ENCODE measurements around the gene ZNF618.
A peak's percentile ranks its signal among the peaks of the same experiment; 100 is the strongest.

ZNF618 gene

DNA sequence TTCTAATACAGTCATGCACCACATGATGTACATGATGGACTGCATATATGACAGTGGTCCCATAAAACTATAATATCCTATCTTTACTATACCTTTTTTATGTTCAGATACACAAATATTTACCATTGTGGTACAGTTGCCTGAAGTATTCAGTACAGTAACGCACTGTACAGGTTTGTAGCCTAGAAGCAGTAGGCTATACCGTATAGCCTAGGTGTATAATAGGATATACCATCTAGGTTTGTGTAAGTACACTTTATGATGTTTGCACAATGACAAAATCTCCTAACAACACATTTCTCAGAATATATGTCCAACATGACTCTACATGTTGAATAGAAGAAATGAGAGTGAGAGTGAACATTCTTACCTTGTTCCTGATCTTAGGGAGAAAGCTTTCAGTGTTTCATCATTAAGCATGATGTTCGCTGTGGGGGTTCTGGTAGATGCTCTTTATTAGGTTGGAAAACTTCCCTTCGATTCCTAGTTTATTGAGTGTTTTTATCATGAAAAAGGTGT is 170.2 kb downstream of the ZNF618 start:
- DNase-seq (ENCODE audit: low read depth): no peak

DNA sequence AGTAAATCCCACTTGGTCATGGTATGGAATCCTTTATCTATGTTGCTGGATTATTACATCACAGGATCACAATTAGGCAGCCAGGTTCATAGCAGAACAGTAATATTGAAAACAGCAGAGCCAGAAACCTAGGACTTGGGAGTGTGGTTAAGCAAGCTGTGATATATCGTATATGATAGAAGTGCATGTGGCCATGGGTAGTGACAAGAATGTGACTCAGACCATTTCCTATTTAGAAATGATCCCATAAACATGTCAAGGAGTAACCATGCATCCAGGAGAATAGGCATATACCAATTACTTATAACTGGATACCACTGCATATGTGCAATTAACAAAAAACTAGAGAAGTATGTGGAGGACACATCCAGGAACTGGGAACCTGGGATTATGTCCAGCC is 170.8 kb downstream of the ZNF618 start:
- DNase-seq (ENCODE audit: low read depth): no peak

GRCh38 chr9:114047717-114048116 is 171.6 kb downstream of the ZNF618 start:
- DNase-seq (ENCODE audit: low read depth): no peak

DNA sequence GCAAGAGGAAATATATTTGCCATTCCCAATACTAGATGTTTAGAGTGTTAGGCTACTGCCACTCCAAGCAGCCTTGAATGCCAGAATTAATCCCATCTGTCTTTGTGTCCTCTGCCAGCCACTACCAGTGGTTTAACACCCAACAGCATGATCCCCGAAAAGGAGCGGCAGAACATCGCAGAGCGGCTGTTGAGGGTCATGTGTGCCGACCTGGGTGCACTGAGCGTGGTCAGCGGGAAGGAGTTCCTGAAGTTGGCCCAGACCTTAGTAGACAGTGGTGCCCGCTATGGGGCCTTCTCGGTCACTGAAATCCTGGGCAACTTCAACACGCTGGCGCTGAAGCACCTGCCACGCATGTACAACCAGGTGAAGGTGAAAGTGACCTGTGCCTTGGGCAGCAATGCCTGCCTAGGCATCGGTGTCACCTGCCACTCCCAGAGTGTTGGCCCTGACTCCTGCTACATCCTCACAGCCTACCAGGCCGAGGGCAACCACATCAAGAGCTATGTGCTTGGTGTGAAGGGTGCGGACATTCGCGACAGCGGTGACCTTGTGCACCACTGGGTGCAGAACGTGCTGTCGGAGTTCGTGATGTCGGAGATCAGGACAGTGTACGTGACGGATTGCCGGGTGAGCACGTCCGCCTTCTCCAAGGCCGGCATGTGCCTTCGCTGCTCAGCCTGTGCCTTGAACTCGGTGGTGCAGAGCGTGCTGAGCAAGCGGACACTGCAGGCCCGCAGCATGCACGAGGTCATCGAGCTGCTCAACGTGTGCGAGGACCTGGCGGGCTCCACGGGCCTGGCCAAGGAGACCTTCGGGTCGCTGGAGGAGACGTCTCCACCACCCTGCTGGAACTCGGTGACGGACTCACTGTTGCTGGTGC is 172.7 kb downstream of the ZNF618 start:
- DNase-seq (ENCODE audit: low read depth): no peak

- no peak for DNase-seq (ENCODE audit: low read depth)
Measured at GRCh38 chr9:114049441-114050225, 173.5 kb downstream of the ZNF618 start.

GRCh38 chr9:114050226-114050568 is 174.1 kb downstream of the ZNF618 start:
- no peak for DNase-seq (ENCODE audit: low read depth)

DNA sequence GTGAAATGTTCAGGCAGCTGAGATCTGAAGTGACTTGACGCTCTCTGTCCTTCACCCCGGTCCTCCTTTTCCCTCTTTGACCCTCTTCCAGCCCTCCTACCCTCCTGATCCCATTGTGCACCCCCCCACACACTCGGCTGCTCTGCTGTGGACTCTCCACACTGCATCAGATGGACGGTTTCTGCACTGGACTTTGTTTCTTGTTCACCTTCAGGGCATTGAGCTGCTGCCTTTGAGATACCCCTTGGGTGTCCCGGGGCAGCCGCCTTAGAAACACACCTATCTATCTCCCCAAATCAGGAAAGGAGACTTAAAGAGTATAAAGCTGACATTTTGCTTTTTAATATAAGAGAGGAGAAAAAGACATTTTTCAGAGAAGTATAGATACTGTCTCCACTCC is 174.5 kb downstream of the ZNF618 start:
- DNase-seq (ENCODE audit: low read depth): no peak

DNA sequence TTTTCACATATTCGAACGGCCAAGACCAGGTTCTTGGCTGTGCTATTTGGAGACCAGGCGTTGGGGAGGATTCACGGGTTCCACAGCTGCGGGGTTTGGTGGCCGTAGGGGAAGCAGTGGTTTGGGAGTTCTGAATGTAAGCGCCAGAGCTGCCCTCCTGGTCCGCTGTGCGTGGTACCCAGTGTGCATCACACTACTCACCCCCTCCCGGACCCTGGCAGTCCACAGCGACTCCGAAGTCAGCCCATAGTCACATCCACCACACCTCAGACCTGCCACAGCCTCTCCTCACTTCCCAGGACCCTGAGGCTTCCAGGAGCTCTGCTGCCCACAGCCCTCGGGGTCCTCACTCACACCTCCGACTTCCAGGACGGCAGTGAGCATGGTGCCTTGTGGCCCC is 175.2 kb downstream of the ZNF618 start:
- DNase-seq (ENCODE audit: low read depth): no peak

- DNase-seq (ENCODE audit: low read depth): no peak
Measured at GRCh38 chr9:114051706-114052105, 175.6 kb downstream of the ZNF618 start.

GRCh38 chr9:114053246-114054005 is 177.3 kb downstream of the ZNF618 start:
- DNase-seq (ENCODE audit: low read depth): no peak

GRCh38 chr9:114054191-114054690 is 178.1 kb downstream of the ZNF618 start:
- DNase-seq (ENCODE audit: low read depth): no peak

GRCh38 chr9:114055061-114055460 is 179.0 kb downstream of the ZNF618 start:
- no peak for DNase-seq (ENCODE audit: low read depth)

- DNase-seq (ENCODE audit: low read depth): no peak
Measured at GRCh38 chr9:114055894-114056293, 179.8 kb downstream of the ZNF618 start.

DNA sequence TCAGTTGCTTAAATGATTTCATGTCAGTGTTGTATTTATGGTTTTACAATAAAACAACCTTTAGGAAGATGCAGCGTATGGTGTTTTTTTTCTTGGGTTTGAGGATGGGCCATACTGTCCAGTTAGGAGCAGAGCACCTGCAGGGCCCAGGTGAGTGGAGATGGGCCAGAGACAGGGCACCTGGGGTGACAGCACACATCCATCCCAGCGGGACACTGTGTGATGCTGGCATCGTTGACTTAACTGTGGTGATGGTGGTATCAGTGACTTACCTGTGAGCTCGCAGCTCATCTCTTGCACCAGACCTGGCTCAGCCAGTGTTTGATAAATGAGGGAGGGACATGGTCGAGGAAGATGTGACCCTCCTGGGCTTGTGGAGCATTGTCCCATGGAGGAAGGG is 180.4 kb downstream of the ZNF618 start:
- no peak for DNase-seq (ENCODE audit: low read depth)

GRCh38 chr9:114057161-114057885 is 181.2 kb downstream of the ZNF618 start:
- no peak for DNase-seq (ENCODE audit: low read depth)

- no peak for DNase-seq (ENCODE audit: low read depth)
Measured at GRCh38 chr9:114058688-114059046, 182.6 kb downstream of the ZNF618 start.

DNA sequence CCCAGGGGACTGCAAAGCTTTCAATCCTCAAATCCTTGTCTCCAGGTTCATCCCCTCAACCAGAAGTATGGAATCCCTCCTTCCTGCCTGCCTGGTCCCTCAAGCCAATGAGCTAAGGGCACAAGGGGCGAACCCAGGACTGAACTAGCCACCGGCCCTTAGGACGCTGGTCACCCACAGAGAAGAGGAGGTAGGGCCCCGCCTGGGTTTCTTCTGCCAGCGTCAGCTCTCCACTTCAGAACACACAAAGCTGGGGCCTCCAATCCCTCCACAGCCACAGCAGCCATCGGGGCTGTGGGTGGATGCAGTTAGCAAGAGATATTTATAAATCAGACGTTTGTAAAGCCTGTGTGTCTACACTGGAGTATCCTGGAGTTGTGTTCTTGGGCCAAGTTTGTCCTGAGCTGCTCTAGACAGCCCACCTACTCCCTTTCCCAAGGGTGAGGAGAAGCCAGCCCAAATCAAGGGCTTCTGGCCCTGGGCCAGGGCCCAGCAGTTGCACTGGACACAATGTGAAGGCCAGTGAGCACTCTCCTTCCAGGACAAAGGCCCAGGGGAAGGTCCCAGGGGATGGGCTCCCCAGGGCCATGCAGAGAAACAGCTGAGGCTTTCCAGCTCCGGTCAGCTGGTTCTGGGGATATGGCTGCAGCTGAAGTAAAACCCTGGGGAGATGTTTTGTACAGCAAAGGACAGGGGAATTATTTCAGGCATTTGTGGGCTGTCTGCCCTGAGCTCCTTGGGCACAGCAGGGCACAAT is 183.1 kb downstream of the ZNF618 start:
- peak; percentile 29 for DNase-seq (ENCODE audit: low read depth)

- no peak for DNase-seq (ENCODE audit: low read depth)
Measured at GRCh38 chr9:114060070-114060469, 184.0 kb downstream of the ZNF618 start.

DNA sequence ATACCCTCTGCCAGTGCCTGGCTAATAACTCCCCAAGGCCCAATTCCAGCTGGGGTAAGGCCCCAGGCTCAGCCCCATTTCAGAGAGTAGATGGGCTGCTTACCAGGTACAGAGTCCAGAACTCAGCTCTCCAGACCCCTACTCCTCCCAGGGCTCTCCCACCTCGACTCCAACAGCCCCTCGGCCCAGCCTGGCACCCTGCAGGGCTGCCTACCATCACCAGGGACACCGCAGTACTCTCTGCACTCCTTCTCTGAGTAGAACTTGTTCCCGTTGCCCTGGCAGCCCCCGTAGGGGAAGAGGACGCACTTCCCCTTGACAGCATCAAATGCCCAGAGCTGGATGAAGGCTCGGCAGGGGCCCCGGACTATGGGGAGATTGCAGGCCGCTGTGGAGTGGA is 184.6 kb downstream of the ZNF618 start:
- no peak for DNase-seq (ENCODE audit: low read depth)

DNA sequence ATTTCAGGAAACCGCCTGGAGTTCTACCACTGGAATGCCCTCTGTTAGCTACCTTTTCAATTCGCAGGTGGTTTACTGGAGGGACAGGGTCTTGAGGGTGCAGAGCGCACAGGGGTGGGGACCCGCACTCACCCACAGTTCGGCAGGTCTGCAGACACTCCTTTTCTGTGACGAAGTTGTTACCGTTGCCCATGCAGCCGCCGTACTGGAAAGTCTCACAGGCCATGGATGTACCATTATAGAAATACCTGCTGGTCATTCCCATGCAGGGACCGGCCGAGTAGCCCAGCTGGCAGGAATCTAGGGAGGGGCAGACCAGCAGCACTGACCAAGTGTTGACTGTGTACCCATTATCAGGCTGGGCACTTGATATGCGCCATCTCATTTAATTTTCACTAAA is 185.2 kb downstream of the ZNF618 start:
- DNase-seq (ENCODE audit: low read depth): no peak
